Esophagus muscularis mucosa (tissue), 4 donors: ENCODE measurements around the gene IRX4. TPM values are rescaled to one million over a fixed set of nuclear protein-coding genes. Genes with fewer than 3 reads are reported as not detected.
A peak's percentile ranks its signal among the peaks of the same experiment; 100 is the strongest.

Source experiments
- DNase-seq: peaks from one replicate; pipeline ENCODE4 v3.0.0-alpha.2; 2017; ENCODE audit errors: extremely low spot score
- H3K27ac ChIP-seq, 4 donors: fragments of 200-600 bp; sonication (generic); replicated peaks in 1 of 4; 1 replicate in 3 of 4; 2 replicates in 1 of 4; pipeline ENCODE4 v1.5.1; 2016 to 2019; ENCODE audit warnings: mild to moderate bottlenecking in 1 of 4
- H3K27me3 ChIP-seq, 4 donors: fragments of 200-600 bp; sonication (generic); one replicate each; pipeline versions ENCODE4 v1.5.1 to v1.6.0; 2016 to 2019
- H3K36me3 ChIP-seq, 4 donors: fragments of 200-600 bp; sonication (generic); one replicate each; pipeline ENCODE4 v1.5.1; 2016 to 2019
- H3K4me1 ChIP-seq, 4 donors: fragments of 200-600 bp; sonication (generic); one replicate each; pipeline ENCODE4 v1.5.1; 2016 to 2019
- H3K4me3 ChIP-seq, 4 donors: fragments of 200-600 bp; sonication (generic); 1 replicate in 2 of 4; 2 replicates in 2 of 4; pipeline ENCODE4 v1.5.1; 2016 to 2019; ENCODE audit warnings: mild to moderate bottlenecking in 4 of 4, moderate library complexity in 1 of 4
- H3K9me3 ChIP-seq, 4 donors: fragments of 200-600 bp; sonication (generic); 1 replicate in 3 of 4; 2 replicates in 1 of 4; pipeline ENCODE4 v1.5.1; 2016 to 2019
- CTCF ChIP-seq, 3 experiments: fragments of 200-600 bp in 2 of 3; fragments of 450-650 bp in 1 of 3; sonication (generic) in 2 of 3; IDR thresholded peaks; one replicate each; pipeline ENCODE4 v1.5.1; 2017 to 2019; ENCODE audit warnings: antibody characterized with exemption in 3 of 3, mild to moderate bottlenecking in 2 of 3, moderate library complexity in 1 of 3
- EP300 ChIP-seq: sonication (generic); formaldehyde crosslinking; IDR thresholded peaks from one replicate; pipeline ENCODE4 v1.6.1; 2017; ENCODE audit warnings: antibody characterized with exemption
- POLR2A ChIP-seq: fragments of 450-650 bp; IDR thresholded peaks from one replicate; pipeline ENCODE4 v1.6.1; 2017; ENCODE audit warnings: antibody characterized with exemption, moderate library complexity, mild to moderate bottlenecking, low read depth
- POLR2AphosphoS5 ChIP-seq, 2 donors: sonication (generic); formaldehyde crosslinking; IDR thresholded peaks; one replicate each; pipeline ENCODE4 v1.6.1; 2017; ENCODE audit warnings: antibody characterized with exemption in 2 of 2
- WGBS: methylation state at CpG from one replicate; pipeline ENCODE4 v1.1.5; 2018; 5-methylcytosine and 5-hydroxymethylcytosine counted together
- intact Hi-C: fragments of 100-400 bp; cut with DNase I; formaldehyde crosslinking; loops from one replicate; pipeline ENCODE4 v1.15.1; 2023
- total RNA-seq, 4 donors: library from RNA; depleted of rRNA; stranded (reverse); fragments of >200 nt; gene quantifications; one replicate each; pipeline versions ENCODE4 v1.1.0 to v1.2.1, GENCODE V29; 2016

IRX4 gene
- total RNA-seq, 4 donors from 2014 or later, result not detected

- peaks cover 1 to 55% (median 32%) of the 10 kb centered on the region in 4 donors for H3K4me1 ChIP-seq
- no peak overlapping the region for H3K27ac ChIP-seq
- H3K36me3 ChIP-seq, result peaks cover 0 to 21% (median 0%) of the 10 kb centered on the region in 4 donors
- peak overlapping the region in 2 of 4 donors; percentile 12 to 20 for H3K4me3 ChIP-seq
- 5% methylated on average over 21 of the region's 43 CpGs for WGBS
- no peak for TF ChIP-seq CTCF (IDR thresholded peaks at IDR 0.05)
- TF ChIP-seq POLR2A, result no peak
- no peak for TF ChIP-seq POLR2AphosphoS5 (IDR thresholded peaks at IDR 0.05)
- no peak for TF ChIP-seq EP300
- H3K27me3 ChIP-seq, result peaks cover 0 to 99% (median 78%) of the 10 kb centered on the region in 4 donors
- H3K9me3 ChIP-seq, result no peaks in the 10 kb centered on the region
- DNase-seq, result no peak
- intact Hi-C loops, result no loop called here
Measured at GRCh38 chr5:1876660-1877064, 6.1 kb downstream of the IRX4 start.

GRCh38 chr5:1875843-1876659 is 6.7 kb downstream of the IRX4 start:
- TF ChIP-seq POLR2A, result no peak
- no peak for TF ChIP-seq CTCF (IDR thresholded peaks at IDR 0.05)
- TF ChIP-seq POLR2AphosphoS5 (IDR thresholded peaks at IDR 0.05), result no peak
- no peak for TF ChIP-seq EP300
- Histone ChIP-seq H3K36me3 (peaks cover 0 to 21% (median 0%) of the 10 kb centered on the region in 4 donors), H3K4me1 (peaks cover 0 to 50% (median 27%) of the 10 kb centered on the region in 4 donors), H3K9me3 (no peaks in the 10 kb centered on the region), H3K27ac (no peak overlapping the region), H3K4me3 (peak overlapping the region in 3 of 4 donors; percentile 5 to 20 (median 12)), H3K27me3 (peaks cover 0 to 99% (median 74%) of the 10 kb centered on the region in 4 donors)
- DNase-seq, result no peak
- 2% methylated on average over 23 of the region's 61 CpGs for WGBS
- intact Hi-C loops, result no loop called here

GRCh38 chr5:1875281-1875842 is 7.4 kb downstream of the IRX4 start:
- Histone ChIP-seq H3K4me3 (peak overlapping the region in 2 of 4 donors; percentile 12 to 20), H3K27ac (no peak overlapping the region), H3K36me3 (peaks cover 0 to 21% (median 0%) of the 10 kb centered on the region in 4 donors), H3K27me3 (peaks cover 0 to 96% (median 68%) of the 10 kb centered on the region in 4 donors), H3K4me1 (peaks cover 0 to 45% (median 27%) of the 10 kb centered on the region in 4 donors), H3K9me3 (no peaks in the 10 kb centered on the region)
- TF ChIP-seq CTCF (IDR thresholded peaks at IDR 0.05), result no peak
- TF ChIP-seq EP300, result no peak
- TF ChIP-seq POLR2A, result no peak
- no peak for TF ChIP-seq POLR2AphosphoS5 (IDR thresholded peaks at IDR 0.05)
- intact Hi-C loops, result no loop called here
- DNase-seq, result no peak
- 9% methylated on average over 9 of the region's 36 CpGs for WGBS

GRCh38 chr5:1874771-1875220 is 7.9 kb downstream of the IRX4 start:
- intact Hi-C loops, result no loop called here
- DNase-seq, result no peak
- H3K27ac ChIP-seq, result no peak overlapping the region
- peaks cover 0 to 43% (median 27%) of the 10 kb centered on the region in 4 donors for H3K4me1 ChIP-seq
- H3K27me3 ChIP-seq, result peaks cover 0 to 91% (median 63%) of the 10 kb centered on the region in 4 donors
- H3K4me3 ChIP-seq, result no peak overlapping the region
- WGBS, result 2% methylated on average over 34 of the region's 36 CpGs
- no peaks in the 10 kb centered on the region for H3K9me3 ChIP-seq
- H3K36me3 ChIP-seq, result peaks cover 0 to 21% (median 0%) of the 10 kb centered on the region in 4 donors
- TF ChIP-seq CTCF (IDR thresholded peaks at IDR 0.05) (no peak), POLR2A (no peak), POLR2AphosphoS5 (IDR thresholded peaks at IDR 0.05) (no peak), EP300 (no peak)
